EL (cell line): ENCODE measurements around the gene KHK.

Source experiments
- DNase-seq: peaks from one replicate; pipeline ENCODE4 v3.0.0-alpha.2; 2016

Gene KHK

GRCh38 chr2:27086724-27087593 lies at the start of gene KHK:
TSS of gene KHK (plus strand) at chr2:27086772. CDS start at chr2:27087260, 488 bp downstream.
- peak; percentile 44 for DNase-seq

GRCh38 chr2:27038012-27038411 lies 48.6 kb upstream of the KHK start:
- DNase-seq: no peak

- DNase-seq: no peak
Observed at GRCh38 chr2:27038631-27039339, 47.8 kb upstream of the KHK start.

- no peak for DNase-seq
Observed at GRCh38 chr2:27039426-27039825, 47.1 kb upstream of the KHK start.

GRCh38 chr2:27039871-27040270 lies 46.7 kb upstream of the KHK start:
- no peak for DNase-seq

- no peak for DNase-seq
Observed at GRCh38 chr2:27040282-27040681, 46.3 kb upstream of the KHK start.

- no peak for DNase-seq
Observed at GRCh38 chr2:27041752-27042151, 44.8 kb upstream of the KHK start.

GRCh38 chr2:27042159-27042661 lies 44.4 kb upstream of the KHK start:
- no peak for DNase-seq

- peak; percentile 18 for DNase-seq
Observed at GRCh38 chr2:27042985-27043634, 43.5 kb upstream of the KHK start.

- DNase-seq: no peak
Observed at GRCh38 chr2:27049422-27050280, 36.9 kb upstream of the KHK start.

- peak; percentile 94 for DNase-seq
Observed at GRCh38 chr2:27050281-27050995, 36.1 kb upstream of the KHK start.

GRCh38 chr2:27050996-27051901 lies 35.3 kb upstream of the KHK start, which contains the start of gene AGBL5:
TSS of gene AGBL5 (plus strand) at chr2:27051668. CDS start at chr2:27052959, 1,291 bp downstream.
- DNase-seq: peak; percentile 93

- DNase-seq: no peak
Observed at GRCh38 chr2:27051902-27052645, 34.5 kb upstream of the KHK start.

- DNase-seq: no peak
Observed at GRCh38 chr2:27053321-27053720, 33.3 kb upstream of the KHK start.

GRCh38 chr2:27053776-27054175 lies 32.8 kb upstream of the KHK start:
- DNase-seq: no peak

GRCh38 chr2:27054721-27055120 lies 31.9 kb upstream of the KHK start:
- no peak for DNase-seq

- DNase-seq: no peak
Observed at GRCh38 chr2:27057184-27057583, 29.4 kb upstream of the KHK start.

GRCh38 chr2:27058210-27058609 lies 28.4 kb upstream of the KHK start:
- DNase-seq: no peak

- no peak for DNase-seq
Observed at GRCh38 chr2:27059141-27059820, 27.3 kb upstream of the KHK start.
